HG02588 (cell line): Measurements from ENCODE around the gene SIK1.
"Not testable (repeated sequence)": the region's sequence is repeated elsewhere in the genome, so short reads cannot be mapped to it uniquely, and the experiment has no call there.

Experiments
- ATAC-seq: cut with Tn5 transposase; IDR thresholded peaks from one replicate; pipeline ENCODE4 v1.9.1; 2021; ENCODE audit warnings: mild to moderate bottlenecking, moderate library complexity; ENCODE audit not compliant: unreplicated experiment

Gene SIK1

GRCh38 chr21:43398000-43398399 is 28.9 kb downstream of the SIK1 start:
- ATAC-seq: not testable (repeated sequence)

DNA sequence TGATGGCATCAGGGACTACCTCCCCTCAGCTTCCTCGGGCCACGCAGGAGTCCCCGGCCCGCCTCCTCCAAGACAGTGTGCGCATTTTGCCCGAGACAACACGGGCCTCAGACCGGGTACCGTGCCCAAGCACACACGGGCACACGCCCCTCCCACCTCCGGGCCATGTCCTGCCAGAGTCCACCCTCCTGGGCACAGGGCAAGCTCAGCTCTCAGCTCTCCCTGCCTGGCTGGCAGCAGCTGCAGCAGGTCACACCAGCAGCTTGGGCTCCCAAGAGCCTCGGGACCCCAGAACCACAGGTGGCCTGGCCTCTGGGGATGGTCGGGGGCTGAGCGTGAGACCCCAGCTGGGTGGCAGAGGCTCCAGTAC is 29.5 kb downstream of the SIK1 start:
- ATAC-seq: not testable (repeated sequence)

- ATAC-seq: not testable (repeated sequence)
Measured at GRCh38 chr21:43396788-43397438, 30.0 kb downstream of the SIK1 start.

- not testable (repeated sequence) for ATAC-seq
Measured at GRCh38 chr21:43383351-43383750, 43.6 kb downstream of the SIK1 start.

- ATAC-seq: not testable (repeated sequence)
Measured at GRCh38 chr21:43382902-43383301, 44.0 kb downstream of the SIK1 start.

- ATAC-seq: not testable (repeated sequence)
Measured at GRCh38 chr21:43380852-43381533, 45.9 kb downstream of the SIK1 start.

- not testable (repeated sequence) for ATAC-seq
Measured at GRCh38 chr21:43380337-43380736, 46.6 kb downstream of the SIK1 start.

DNA sequence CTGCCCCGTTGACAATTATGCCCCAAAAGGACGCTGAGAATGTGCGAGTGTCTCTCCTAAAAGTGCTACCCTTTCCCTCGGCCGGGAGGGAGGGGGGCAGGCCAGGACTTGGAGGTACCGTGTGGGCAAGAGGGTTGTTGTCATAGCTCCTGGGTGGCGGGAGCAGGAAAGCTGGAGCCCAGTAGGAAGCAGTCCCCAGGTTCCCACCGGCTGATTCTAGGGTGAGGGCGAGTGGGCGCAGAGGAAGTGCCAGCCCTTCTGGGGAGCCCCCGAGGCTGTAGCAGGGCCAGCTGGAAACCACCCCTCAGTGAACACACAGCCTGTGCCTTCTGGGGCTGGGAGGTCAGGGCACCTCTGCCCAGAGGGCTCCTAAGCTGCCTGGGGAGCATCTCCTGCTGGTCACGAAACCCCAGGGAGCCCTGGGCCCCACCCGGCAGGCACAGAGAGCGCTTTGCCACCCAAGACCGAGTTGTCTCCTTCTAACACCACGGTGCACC is 47.3 kb downstream of the SIK1 start:
- ATAC-seq: not testable (repeated sequence)

- ATAC-seq: no peak
Measured at GRCh38 chr21:43376478-43376882, 50.5 kb downstream of the SIK1 start.

DNA sequence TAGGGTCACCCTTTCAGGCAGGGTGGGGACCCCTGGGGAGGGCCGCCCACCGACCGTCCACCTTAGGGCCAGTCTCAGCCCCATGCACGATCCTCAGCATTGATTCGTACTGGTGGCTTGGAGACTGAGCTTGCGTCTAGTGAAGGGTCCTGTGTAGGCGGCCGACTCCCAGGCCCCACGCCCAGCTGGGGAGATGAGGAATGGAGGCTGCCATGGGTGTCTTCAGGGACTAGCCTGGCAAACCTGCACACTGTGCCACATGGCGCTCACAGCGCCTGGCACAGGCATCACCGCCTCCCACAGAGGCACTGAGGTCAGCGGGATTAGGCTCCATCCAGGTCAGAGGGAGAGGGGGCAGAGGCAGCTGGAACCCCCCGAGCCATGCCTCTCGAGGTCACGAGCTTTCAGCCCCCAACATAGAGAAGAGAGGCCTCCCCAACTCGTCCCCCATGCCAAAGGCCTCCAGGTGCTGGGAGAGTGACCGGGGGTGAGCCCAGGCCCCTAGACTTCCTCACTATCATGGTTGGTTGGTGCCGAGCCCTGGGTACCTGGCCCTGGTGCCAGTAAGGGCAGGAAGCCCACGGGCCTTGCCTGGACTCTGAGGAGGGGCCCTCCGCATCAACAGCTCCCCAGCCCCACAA is 51.0 kb downstream of the SIK1 start:
- ATAC-seq: no peak

GRCh38 chr21:43375006-43375836 is 51.7 kb downstream of the SIK1 start:
- ATAC-seq: no peak

GRCh38 chr21:43374228-43374885 is 52.6 kb downstream of the SIK1 start:
- no peak for ATAC-seq

DNA sequence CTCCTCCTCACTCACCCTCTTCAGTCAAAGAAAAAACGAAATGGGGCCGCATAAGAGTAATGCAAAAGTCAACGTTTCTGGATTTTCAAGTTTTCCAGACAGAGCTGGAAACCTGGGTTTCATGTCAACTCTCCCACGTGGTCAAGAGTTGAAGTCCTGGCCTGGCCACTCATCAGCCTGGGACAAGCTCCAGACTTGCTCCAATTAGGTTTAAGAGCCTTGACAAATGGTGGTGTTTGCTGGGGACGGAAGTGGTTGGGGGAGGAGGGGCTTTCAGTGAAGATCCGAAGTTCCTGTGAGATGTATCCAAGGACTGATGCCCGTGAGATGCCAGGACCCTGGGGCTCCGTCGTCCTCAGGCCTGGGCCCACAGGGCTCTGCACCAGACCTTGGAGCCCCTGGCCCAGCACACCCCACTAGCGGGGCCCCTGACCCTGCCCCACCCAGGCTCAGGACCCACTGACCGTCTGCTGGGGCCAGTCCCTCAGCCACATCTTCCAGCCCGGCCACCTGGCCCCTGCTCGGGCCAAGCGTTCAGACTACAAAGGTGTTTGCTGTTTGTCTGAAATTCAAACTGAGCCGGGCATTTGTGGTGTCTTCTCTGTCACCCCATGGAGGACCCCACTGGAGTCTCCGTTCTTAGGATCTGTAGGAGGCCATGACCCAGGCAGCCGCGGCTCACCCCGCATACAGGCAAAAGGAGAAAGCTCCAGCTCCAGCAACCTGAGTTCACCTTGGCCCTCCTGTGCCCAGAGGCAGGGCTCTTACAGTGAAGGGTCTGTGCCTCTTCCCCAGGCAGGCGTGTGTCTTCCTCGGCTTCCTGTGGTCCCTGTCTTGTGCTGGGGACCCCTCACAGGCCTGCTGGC is 53.3 kb downstream of the SIK1 start:
- no peak for ATAC-seq

DNA sequence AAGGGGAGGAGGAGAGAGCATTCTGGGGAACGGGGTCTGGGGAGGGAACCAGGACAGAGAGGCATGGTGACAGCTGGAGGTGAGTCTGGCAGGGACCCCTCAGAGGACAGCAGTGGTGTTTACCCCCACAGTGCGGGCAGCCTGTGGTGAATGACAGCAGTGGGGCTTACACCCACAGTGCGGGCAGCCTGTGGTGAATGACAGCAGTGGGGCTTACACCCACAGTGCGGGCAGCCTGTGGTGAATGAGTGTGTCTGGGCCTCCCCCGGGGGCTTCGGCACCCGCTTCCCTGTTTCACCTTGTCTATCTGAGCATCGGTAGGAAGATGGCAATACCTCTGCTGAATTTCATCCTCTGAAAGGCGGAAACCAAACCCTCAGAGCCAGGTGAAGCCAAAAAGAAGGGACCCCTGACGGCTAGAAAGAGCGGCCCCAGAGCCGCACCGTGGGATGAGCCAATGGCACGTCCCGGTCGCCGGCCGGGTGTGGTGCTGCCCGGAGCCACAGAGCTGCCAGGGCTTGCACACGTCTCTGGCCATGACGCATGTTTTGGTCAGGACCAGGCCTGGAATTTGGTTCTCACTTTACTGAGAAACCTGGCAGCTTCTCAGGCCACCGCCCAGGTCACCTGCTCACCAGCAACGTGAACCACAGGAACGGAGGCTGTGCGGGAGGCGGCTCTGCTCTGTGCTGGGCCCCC is 54.1 kb downstream of the SIK1 start:
- ATAC-seq: no peak

DNA sequence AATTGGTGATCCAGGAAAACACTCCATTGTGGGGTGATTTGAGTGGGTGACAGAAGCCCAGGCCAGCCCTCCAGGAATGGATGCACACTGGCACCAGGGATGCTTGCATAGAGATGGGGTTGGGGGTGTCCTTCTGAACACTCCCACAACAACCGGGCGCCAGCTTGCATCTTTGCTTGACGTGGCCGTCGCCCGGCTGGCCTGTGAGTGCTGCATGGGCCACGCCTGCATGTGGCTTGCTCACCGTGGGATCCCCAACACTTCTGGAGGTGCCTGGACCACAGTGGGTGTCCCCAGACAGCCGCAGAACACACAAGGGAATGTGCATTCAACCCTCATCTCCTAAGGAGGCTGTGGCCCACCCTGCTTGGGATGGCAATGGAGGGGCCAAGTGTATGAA is 55.1 kb downstream of the SIK1 start:
- no peak for ATAC-seq

- ATAC-seq: no peak
Measured at GRCh38 chr21:43370888-43371570, 55.9 kb downstream of the SIK1 start.

- ATAC-seq: no peak
Measured at GRCh38 chr21:43370091-43370658, 56.8 kb downstream of the SIK1 start.

DNA sequence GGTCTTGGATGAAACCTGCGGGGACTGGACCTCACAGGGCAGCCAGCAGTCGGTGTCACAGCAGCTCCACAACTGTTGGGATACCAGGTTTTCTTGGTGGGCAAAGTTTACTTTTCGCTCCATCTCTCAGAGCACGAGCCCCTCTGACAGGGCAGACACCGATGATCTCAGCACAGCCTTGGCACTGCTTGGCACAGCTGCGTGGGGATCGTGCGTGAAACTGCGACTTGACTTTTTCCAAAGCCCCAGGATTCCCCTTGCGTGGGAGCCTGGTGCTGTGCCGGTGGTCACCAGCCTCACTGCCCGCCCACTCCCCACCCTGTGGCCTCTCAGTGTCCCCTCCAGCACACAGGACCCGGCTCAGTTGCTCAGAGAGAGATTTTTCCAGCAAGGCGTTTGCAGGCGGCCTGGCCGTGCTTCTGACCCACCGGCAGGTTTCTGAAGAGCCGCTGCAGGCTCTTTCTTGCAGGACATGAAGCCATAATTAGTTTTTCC is 57.3 kb downstream of the SIK1 start:
- no peak for ATAC-seq
